Activated naive CD4-positive, alpha-beta T cell treated with anti-CD3 and anti-CD28 coated beads for 36 hours (primary cell): ENCODE data around the gene NEMP2. TPM values are rescaled to one million over a fixed set of nuclear protein-coding genes. Genes with fewer than 3 reads are reported as not detected.
A peak's percentile ranks its signal among the peaks of the same experiment; 100 is the strongest.

Experiments used
- CTCF ChIA-PET: fragments of 350-600 bp; sonication (Branson Sonifier 250); formaldehyde crosslinking; loops from one replicate; lab custom pipeline; 2021; ENCODE audit warnings: antibody characterized with exemption; lab: Charles Lee
- DNase-seq: peaks from one replicate; pipeline ENCODE4 v3.0.0-alpha.2; 2020
- H3K27ac Mint-ChIP-seq: one replicate; pipeline ENCODE4 v1.8.0; 2021; ENCODE audit warnings: mild to moderate bottlenecking, mixed read lengths
- H3K27me3 Mint-ChIP-seq: one replicate; pipeline ENCODE4 v1.8.0; 2021; ENCODE audit warnings: low read depth, mixed read lengths
- H3K36me3 Mint-ChIP-seq: one replicate; pipeline ENCODE4 v1.8.0; 2021; ENCODE audit warnings: low read depth, mixed read lengths
- H3K4me1 Mint-ChIP-seq: one replicate; pipeline ENCODE4 v1.8.0; 2021; ENCODE audit warnings: low read depth, mixed read lengths
- H3K4me3 Mint-ChIP-seq: one replicate; pipeline ENCODE4 v1.8.0; 2021; ENCODE audit warnings: mild to moderate bottlenecking, moderate library complexity, mixed read lengths
- H3K9me3 Mint-ChIP-seq: one replicate; pipeline ENCODE4 v1.8.0; 2021; ENCODE audit warnings: mixed read lengths
- intact Hi-C: fragments of 100-400 bp; cut with micrococcal nuclease; formaldehyde crosslinking; loops from one replicate; pipeline ENCODE4 v1.15.1; 2023
- total RNA-seq, 2 experiments: library from RNA; stranded (reverse); gene quantifications; one replicate each; pipeline ENCODE4 v1.2.3, GENCODE V29; 2021

Gene NEMP2
- total RNA-seq, 2 experiments from 2014 or later: 32.9 to 34.2 TPM

- Mint-ChIP-seq H3K9me3 (no peaks in the 10 kb centered on the region), H3K27ac (no peak overlapping the region)
- intact Hi-C loops: loop anchor here (1.0 kb wide), 1 partner anchor 167 kb away; no protein-coding TSS in a partner anchor
Observed at GRCh38 chr2:190550137-190550536, 15.6 kb upstream of the NEMP2 start.

GRCh38 chr2:190547886-190548285, 13.4 kb upstream of the NEMP2 start:
- H3K27ac Mint-ChIP-seq: no peak overlapping the region
- peaks cover 17% of the 10 kb centered on the region for H3K4me1 Mint-ChIP-seq
- intact Hi-C loops: no loop called here
- DNase-seq: no peak
- no peaks in the 10 kb centered on the region for H3K27me3 Mint-ChIP-seq
- H3K9me3 Mint-ChIP-seq: peaks cover under 1% of the 10 kb centered on the region
- CTCF ChIA-PET: no interaction called here
- H3K36me3 Mint-ChIP-seq: peaks cover 2% of the 10 kb centered on the region
- no peak overlapping the region for H3K4me3 Mint-ChIP-seq

More at GRCh38 chr2:190550137-190550536, 15.6 kb upstream of the NEMP2 start:
- Mint-ChIP-seq H3K27me3 (no peaks in the 10 kb centered on the region), H3K4me1 (peaks cover 13% of the 10 kb centered on the region), H3K36me3 (no peaks in the 10 kb centered on the region), H3K4me3 (no peak overlapping the region)
- CTCF ChIA-PET: interaction anchor here (0.6 to 1.3 kb wide), 2 partner anchors 12 to 19 kb away, joined by 3 read pairs; no protein-coding TSS in a partner anchor
- DNase-seq: no peak

GRCh38 chr2:190546734-190547133, 12.2 kb upstream of the NEMP2 start:
- CTCF ChIA-PET: interaction anchor here (0.7 kb wide), 1 partner anchor 18 kb away, joined by 3 read pairs; no protein-coding TSS in a partner anchor
- H3K9me3 Mint-ChIP-seq: peaks cover 11% of the 10 kb centered on the region
- H3K4me3 Mint-ChIP-seq: no peak overlapping the region
- DNase-seq: no peak
- peaks cover 12% of the 10 kb centered on the region for H3K4me1 Mint-ChIP-seq
- no peak overlapping the region for H3K27ac Mint-ChIP-seq
- intact Hi-C loops: no loop called here
- H3K27me3 Mint-ChIP-seq: no peaks in the 10 kb centered on the region
- peaks cover 9% of the 10 kb centered on the region for H3K36me3 Mint-ChIP-seq

GRCh38 chr2:190545555-190546385, 11.2 kb upstream of the NEMP2 start:
- peaks cover 14% of the 10 kb centered on the region for H3K36me3 Mint-ChIP-seq
- CTCF ChIA-PET: no interaction called here
- intact Hi-C loops: no loop called here
- H3K27me3 Mint-ChIP-seq: no peaks in the 10 kb centered on the region
- H3K9me3 Mint-ChIP-seq: peaks cover 20% of the 10 kb centered on the region
- H3K4me3 Mint-ChIP-seq: no peak overlapping the region
- DNase-seq: no peak
- peaks cover 10% of the 10 kb centered on the region for H3K4me1 Mint-ChIP-seq
- H3K27ac Mint-ChIP-seq: no peak overlapping the region

- Mint-ChIP-seq H3K27ac (peak overlapping the region; percentile 24), H3K27me3 (no peaks in the 10 kb centered on the region), H3K36me3 (peaks cover 17% of the 10 kb centered on the region), H3K4me3 (no peak overlapping the region), H3K4me1 (peaks cover 10% of the 10 kb centered on the region), H3K9me3 (peaks cover 27% of the 10 kb centered on the region)
- no peak for DNase-seq
- CTCF ChIA-PET: no interaction called here
- intact Hi-C loops: no loop called here
Observed at GRCh38 chr2:190545093-190545492, 10.6 kb upstream of the NEMP2 start.

- Mint-ChIP-seq H3K4me1 (peaks cover 14% of the 10 kb centered on the region), H3K4me3 (no peak overlapping the region), H3K27me3 (no peaks in the 10 kb centered on the region), H3K36me3 (peaks cover 55% of the 10 kb centered on the region), H3K9me3 (peaks cover 59% of the 10 kb centered on the region), H3K27ac (no peak overlapping the region)
- intact Hi-C loops: no loop called here
- CTCF ChIA-PET: no interaction called here
- DNase-seq: no peak
Observed at GRCh38 chr2:190540048-190540447, 5.5 kb upstream of the NEMP2 start.

GRCh38 chr2:190538201-190538600, 3.7 kb upstream of the NEMP2 start:
- CTCF ChIA-PET: interaction anchor here (0.7 kb wide), 1 partner anchor 12 kb away, joined by 3 read pairs; no protein-coding TSS in a partner anchor
- Mint-ChIP-seq H3K4me1 (peaks cover 15% of the 10 kb centered on the region), H3K36me3 (peaks cover 63% of the 10 kb centered on the region), H3K27ac (no peak overlapping the region), H3K27me3 (no peaks in the 10 kb centered on the region), H3K9me3 (peaks cover 59% of the 10 kb centered on the region), H3K4me3 (no peak overlapping the region)
- intact Hi-C loops: loop anchor here (10.0 kb wide), 4 partner anchors 577 to 1233 kb away; partner anchors contain the start of genes STAT4 and WDR75
- no peak for DNase-seq

- intact Hi-C loops: loop anchor here (10.0 kb wide), 4 partner anchors 577 to 1233 kb away; partner anchors contain the start of genes STAT4 and WDR75
- peaks cover 62% of the 10 kb centered on the region for H3K36me3 Mint-ChIP-seq
- no peak for DNase-seq
- H3K4me1 Mint-ChIP-seq: peaks cover 19% of the 10 kb centered on the region
- no peak overlapping the region for H3K4me3 Mint-ChIP-seq
- H3K9me3 Mint-ChIP-seq: peaks cover 58% of the 10 kb centered on the region
- CTCF ChIA-PET: no interaction called here
- no peak overlapping the region for H3K27ac Mint-ChIP-seq
- no peaks in the 10 kb centered on the region for H3K27me3 Mint-ChIP-seq
Observed at GRCh38 chr2:190537765-190538164, 3.2 kb upstream of the NEMP2 start.

GRCh38 chr2:190535586-190535985, 1.1 kb upstream of the NEMP2 start:
- Mint-ChIP-seq H3K27ac (peak overlapping the region; percentile 68), H3K4me3 (peak overlapping the region; percentile 96), H3K9me3 (peaks cover 37% of the 10 kb centered on the region), H3K4me1 (peaks cover 40% of the 10 kb centered on the region), H3K36me3 (peaks cover 48% of the 10 kb centered on the region), H3K27me3 (no peaks in the 10 kb centered on the region)
- no peak for DNase-seq
- CTCF ChIA-PET: interaction anchor here (0.9 to 1.0 kb wide), 2 partner anchors 19 to 40 kb away, joined by 3 to 4 read pairs; no protein-coding TSS in a partner anchor
- intact Hi-C loops: loop anchor here (2.0 to 10.0 kb wide), 6 partner anchors 187 to 1231 kb away; partner anchors contain the start of genes STAT1, STAT4 and WDR75

- DNase-seq: no peak
- Mint-ChIP-seq H3K9me3 (peaks cover 32% of the 10 kb centered on the region), H3K27ac (peak overlapping the region; percentile 96), H3K36me3 (peaks cover 47% of the 10 kb centered on the region), H3K27me3 (no peaks in the 10 kb centered on the region), H3K4me3 (peak overlapping the region; percentile 96), H3K4me1 (peaks cover 45% of the 10 kb centered on the region)
- CTCF ChIA-PET: no interaction called here
- intact Hi-C loops: loop anchor here (2.0 to 10.0 kb wide), 6 partner anchors 188 to 1230 kb away; partner anchors contain the start of genes STAT1, STAT4 and WDR75
Observed at GRCh38 chr2:190535121-190535439, 558 bp upstream of the NEMP2 start.

- peak overlapping the region; percentile 96 for H3K4me3 Mint-ChIP-seq
- H3K9me3 Mint-ChIP-seq: peaks cover 24% of the 10 kb centered on the region
- H3K36me3 Mint-ChIP-seq: peaks cover 39% of the 10 kb centered on the region
- CTCF ChIA-PET: interaction anchor here (1.0 to 1.8 kb wide), 2 partner anchors 18 to 43 kb away, joined by 3 to 7 read pairs; no protein-coding TSS in a partner anchor
- H3K27ac Mint-ChIP-seq: peak overlapping the region; percentile 100
- H3K27me3 Mint-ChIP-seq: no peaks in the 10 kb centered on the region
- H3K4me1 Mint-ChIP-seq: peaks cover 56% of the 10 kb centered on the region
- intact Hi-C loops: loop anchor here (1.0 to 10.0 kb wide), 17 partner anchors 114 to 1229 kb away; partner anchors contain the start of genes ASNSD1, GLS, NABP1 and ORMDL1
- DNase-seq: peak; percentile 84
Observed at GRCh38 chr2:190533968-190534309, 583 bp downstream of the NEMP2 start.

GRCh38 chr2:190533175-190533967, 1.2 kb downstream of the NEMP2 start:
- H3K27me3 Mint-ChIP-seq: no peaks in the 10 kb centered on the region
- peaks cover 18% of the 10 kb centered on the region for H3K9me3 Mint-ChIP-seq
- CTCF ChIA-PET: interaction anchor here (0.6 to 1.8 kb wide), 5 partner anchors 17 to 163 kb away, joined by 3 to 7 read pairs (median 3); no protein-coding TSS in a partner anchor
- no peak for DNase-seq
- peaks cover 62% of the 10 kb centered on the region for H3K4me1 Mint-ChIP-seq
- intact Hi-C loops: loop anchor here (1.0 to 10.0 kb wide), 9 partner anchors 115 to 1229 kb away; partner anchors contain the start of genes ASNSD1, NABP1, ORMDL1 and PMS1
- H3K27ac Mint-ChIP-seq: peak overlapping the region; percentile 100
- peak overlapping the region; percentile 96 for H3K4me3 Mint-ChIP-seq
- peaks cover 34% of the 10 kb centered on the region for H3K36me3 Mint-ChIP-seq
